ENCODE data around the gene ROR1.

ROR1 gene

DNA sequence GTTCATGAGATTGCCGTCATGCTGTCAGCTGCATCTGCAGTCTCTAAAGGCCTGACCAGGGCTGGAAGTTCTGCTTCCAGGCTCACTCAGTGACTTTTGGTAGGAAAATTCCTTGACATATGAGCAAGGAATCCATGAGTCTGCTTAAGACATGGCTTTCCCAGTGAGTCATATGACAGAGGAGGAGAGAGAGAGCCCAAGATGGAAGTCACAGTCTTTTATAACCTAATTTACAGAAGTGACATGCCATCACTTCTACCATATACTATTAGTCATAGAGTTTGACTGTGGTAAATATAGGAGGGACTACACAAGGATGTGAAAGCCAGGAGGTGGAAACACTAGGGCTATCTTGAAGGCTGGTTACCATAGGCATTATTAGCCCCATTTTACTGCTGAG lies 115.2 kb downstream of the ROR1 start:
- H3K27me3 ChIP-seq (ENCODE audit: control insufficient read depth, insufficient read depth, low read length), result no peaks in the 10 kb centered on the region

GRCh38 chr1:63890468-63890867 lies 116.7 kb downstream of the ROR1 start:
- H3K4me1 ChIP-seq (ENCODE audit: control insufficient read depth, insufficient read depth, low read length), result no peaks in the 10 kb centered on the region
- no peak overlapping the region for H3K4me3 ChIP-seq (ENCODE audit: low read length)
- H3K27me3 ChIP-seq (ENCODE audit: control insufficient read depth, insufficient read depth, low read length), result no peaks in the 10 kb centered on the region
- H3K36me3 ChIP-seq (ENCODE audit: control insufficient read depth, insufficient read depth, low read length), result no peaks in the 10 kb centered on the region
- H3K27ac ChIP-seq (ENCODE audit: low read depth, low read length), result no peak overlapping the region
- no peak overlapping the region for H3K9ac ChIP-seq (ENCODE audit: low read length)

More for the DNA sequence above, 115.2 kb downstream of the ROR1 start:
- no peaks in the 10 kb centered on the region for H3K4me1 ChIP-seq (ENCODE audit: control insufficient read depth, insufficient read depth, low read length)
- H3K9ac ChIP-seq (ENCODE audit: low read length), result no peak overlapping the region
- no peak overlapping the region for H3K27ac ChIP-seq (ENCODE audit: low read depth, low read length)
- H3K36me3 ChIP-seq (ENCODE audit: control insufficient read depth, insufficient read depth, low read length), result no peaks in the 10 kb centered on the region
- no peak overlapping the region for H3K4me3 ChIP-seq (ENCODE audit: low read length)

GRCh38 chr1:63891060-63891690 lies 117.4 kb downstream of the ROR1 start:
- Histone ChIP-seq H3K4me1 (ENCODE audit: control insufficient read depth, insufficient read depth, low read length) (no peaks in the 10 kb centered on the region), H3K27me3 (ENCODE audit: control insufficient read depth, insufficient read depth, low read length) (no peaks in the 10 kb centered on the region), H3K36me3 (ENCODE audit: control insufficient read depth, insufficient read depth, low read length) (no peaks in the 10 kb centered on the region)

DNA sequence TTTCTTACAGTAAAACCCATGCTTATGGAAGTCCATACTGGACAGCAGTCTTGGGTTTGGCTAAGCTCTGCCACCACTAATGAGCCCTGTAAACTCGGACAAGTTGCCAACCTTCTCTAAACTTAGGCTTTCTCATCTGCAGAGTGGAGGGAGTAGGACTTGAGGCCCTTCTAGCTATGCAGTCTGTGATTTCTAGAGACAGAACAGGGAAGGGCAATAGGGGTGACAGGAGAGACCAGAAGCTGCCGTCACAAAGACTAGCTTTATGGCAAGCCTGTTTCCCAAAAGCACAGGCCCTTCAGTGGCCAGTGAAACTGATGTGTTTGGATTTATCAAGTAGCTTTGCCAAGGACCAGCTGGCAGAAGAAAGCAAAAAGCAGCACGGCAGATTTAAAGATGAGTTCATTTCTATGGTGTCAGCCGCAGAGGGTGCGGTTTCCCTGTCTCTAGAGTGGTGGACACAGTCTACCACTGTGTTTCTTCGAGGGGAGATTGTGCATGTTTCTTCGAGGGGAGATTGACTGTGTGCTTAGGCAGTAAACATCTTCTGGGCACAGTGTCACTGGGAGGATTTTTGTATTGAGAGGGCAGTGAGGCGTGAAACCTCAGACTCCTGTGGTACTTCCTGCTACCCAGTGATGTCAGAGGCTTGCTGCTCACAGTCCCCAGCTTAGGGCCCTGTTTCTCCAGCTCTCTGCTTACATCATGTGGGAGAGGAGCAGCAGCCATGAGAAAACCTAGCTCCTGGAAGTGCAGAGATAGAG lies 119.0 kb downstream of the ROR1 start:
- Histone ChIP-seq H3K27me3 (ENCODE audit: control insufficient read depth, insufficient read depth, low read length) (no peaks in the 10 kb centered on the region), H3K4me1 (ENCODE audit: control insufficient read depth, insufficient read depth, low read length) (no peaks in the 10 kb centered on the region), H3K27ac (ENCODE audit: low read depth, low read length) (peak overlapping the region; percentile 80), H3K4me3 (ENCODE audit: low read length) (peak overlapping the region; percentile 5), H3K36me3 (ENCODE audit: control insufficient read depth, insufficient read depth, low read length) (no peaks in the 10 kb centered on the region), H3K9ac (ENCODE audit: low read length) (no peak overlapping the region)

More at GRCh38 chr1:63891060-63891690, 117.4 kb downstream of the ROR1 start:
- no peak overlapping the region for H3K27ac ChIP-seq (ENCODE audit: low read depth, low read length)
- H3K9ac ChIP-seq (ENCODE audit: low read length), result no peak overlapping the region
- H3K4me3 ChIP-seq (ENCODE audit: low read length), result no peak overlapping the region

GRCh38 chr1:63893976-63894375 lies 120.2 kb downstream of the ROR1 start:
- no peaks in the 10 kb centered on the region for H3K36me3 ChIP-seq (ENCODE audit: control insufficient read depth, insufficient read depth, low read length)
- peaks cover 2% of the 10 kb centered on the region for H3K4me1 ChIP-seq (ENCODE audit: control insufficient read depth, insufficient read depth, low read length)
- H3K27ac ChIP-seq (ENCODE audit: low read depth, low read length), result no peak overlapping the region
- no peaks in the 10 kb centered on the region for H3K27me3 ChIP-seq (ENCODE audit: control insufficient read depth, insufficient read depth, low read length)
- no peak overlapping the region for H3K4me3 ChIP-seq (ENCODE audit: low read length)
- no peak overlapping the region for H3K9ac ChIP-seq (ENCODE audit: low read length)

DNA sequence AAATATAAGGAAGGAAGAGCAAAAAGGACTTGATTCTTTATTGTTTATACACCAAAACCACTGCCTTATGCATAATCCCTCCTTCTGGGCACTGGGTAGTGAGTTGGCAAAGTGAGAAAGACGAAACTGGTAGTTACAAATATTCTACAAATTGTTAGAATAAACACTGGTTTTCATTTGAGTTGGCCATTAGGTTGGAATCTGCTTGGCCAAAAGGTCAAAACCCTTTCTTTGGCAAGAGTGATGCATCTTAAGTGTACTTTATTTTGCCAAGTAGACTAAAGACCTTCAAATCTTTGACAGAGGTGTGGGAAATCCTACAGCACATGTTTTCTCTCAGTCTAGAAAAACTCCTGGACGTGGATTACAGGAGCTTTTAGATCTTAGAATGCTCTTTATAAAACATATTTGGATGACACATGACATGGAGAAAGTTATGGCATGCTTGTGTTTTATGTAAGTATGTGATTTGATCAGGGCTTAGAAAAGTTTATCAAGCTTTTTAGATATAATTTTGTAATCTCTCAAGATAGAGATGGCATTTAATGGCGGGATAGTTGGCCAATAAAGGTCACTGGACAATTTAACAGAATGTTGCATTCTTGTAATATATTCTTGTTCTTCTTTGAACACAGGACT lies 120.9 kb downstream of the ROR1 start:
- no peaks in the 10 kb centered on the region for H3K27me3 ChIP-seq (ENCODE audit: control insufficient read depth, insufficient read depth, low read length)
- H3K27ac ChIP-seq (ENCODE audit: low read depth, low read length), result no peak overlapping the region
- H3K4me3 ChIP-seq (ENCODE audit: low read length), result no peak overlapping the region
- peaks cover 4% of the 10 kb centered on the region for H3K4me1 ChIP-seq (ENCODE audit: control insufficient read depth, insufficient read depth, low read length)
- no peaks in the 10 kb centered on the region for H3K36me3 ChIP-seq (ENCODE audit: control insufficient read depth, insufficient read depth, low read length)
- no peak overlapping the region for H3K9ac ChIP-seq (ENCODE audit: low read length)

GRCh38 chr1:63896755-63897154 lies 122.9 kb downstream of the ROR1 start:
- Histone ChIP-seq H3K27ac (ENCODE audit: low read depth, low read length) (no peak overlapping the region), H3K27me3 (ENCODE audit: control insufficient read depth, insufficient read depth, low read length) (no peaks in the 10 kb centered on the region), H3K9ac (ENCODE audit: low read length) (no peak overlapping the region), H3K36me3 (ENCODE audit: control insufficient read depth, insufficient read depth, low read length) (no peaks in the 10 kb centered on the region), H3K4me1 (ENCODE audit: control insufficient read depth, insufficient read depth, low read length) (peaks cover 4% of the 10 kb centered on the region), H3K4me3 (ENCODE audit: low read length) (no peak overlapping the region)

DNA sequence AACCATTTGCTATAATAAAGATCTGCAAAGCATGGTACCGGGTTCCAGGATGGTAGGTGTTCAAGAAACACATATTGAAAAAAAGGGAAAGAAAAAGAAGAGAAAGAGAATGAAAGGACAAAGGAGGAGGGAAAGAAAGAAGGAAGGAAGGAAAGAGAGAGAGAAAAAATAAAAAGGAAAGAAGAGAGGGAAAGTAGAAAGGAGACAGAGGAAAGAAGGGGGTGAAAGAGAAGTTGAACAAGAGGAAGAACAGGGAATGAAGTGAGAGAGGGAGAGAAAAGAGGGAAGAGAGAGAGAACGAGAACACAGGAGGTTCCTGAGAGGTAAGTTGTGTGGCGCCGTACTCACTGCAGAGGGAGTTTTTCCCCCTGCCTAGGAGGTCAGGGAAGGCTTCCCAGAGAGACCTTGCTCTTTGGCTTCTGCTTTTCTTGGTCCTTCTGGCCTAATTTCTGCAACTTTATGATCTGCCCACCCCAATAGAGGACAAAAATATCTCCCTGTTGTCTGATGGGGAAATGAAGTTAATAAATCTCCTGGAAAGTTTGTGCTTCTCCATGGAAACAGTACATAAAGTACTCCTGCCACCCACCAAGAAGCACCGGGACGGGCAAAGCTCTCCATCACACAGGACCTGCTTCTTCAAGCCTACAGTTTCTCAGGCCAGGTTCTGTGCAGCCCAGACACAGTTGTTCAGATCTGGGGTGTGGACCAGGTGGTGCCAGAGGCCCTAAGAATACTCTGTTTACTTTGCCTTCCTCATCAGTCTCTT lies 124.8 kb downstream of the ROR1 start:
- Histone ChIP-seq H3K9ac (ENCODE audit: low read length) (no peak overlapping the region), H3K27ac (ENCODE audit: low read depth, low read length) (no peak overlapping the region), H3K36me3 (ENCODE audit: control insufficient read depth, insufficient read depth, low read length) (no peaks in the 10 kb centered on the region), H3K4me1 (ENCODE audit: control insufficient read depth, insufficient read depth, low read length) (peaks cover 4% of the 10 kb centered on the region), H3K4me3 (ENCODE audit: low read length) (no peak overlapping the region), H3K27me3 (ENCODE audit: control insufficient read depth, insufficient read depth, low read length) (no peaks in the 10 kb centered on the region)

DNA sequence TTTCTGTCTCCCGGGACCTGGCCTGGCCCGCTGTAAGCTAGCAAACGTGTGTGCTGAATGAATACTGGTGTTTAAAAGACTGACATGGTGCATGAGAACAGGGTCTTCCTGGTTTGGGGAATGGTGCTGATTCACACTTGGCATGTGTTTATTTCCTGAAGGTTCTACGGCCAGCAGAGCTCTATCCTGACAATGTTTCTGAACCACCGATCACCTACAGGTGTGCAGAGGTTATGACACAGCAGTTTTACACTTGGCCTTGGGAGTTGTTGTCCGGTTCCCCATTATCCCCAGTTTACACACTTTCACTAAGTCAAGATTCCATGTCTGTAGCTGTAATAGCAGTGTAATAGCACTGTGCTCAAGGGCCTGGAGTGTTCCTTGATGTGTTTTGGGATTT lies 127.3 kb downstream of the ROR1 start:
- Histone ChIP-seq H3K4me3 (ENCODE audit: low read length) (no peak overlapping the region), H3K4me1 (ENCODE audit: control insufficient read depth, insufficient read depth, low read length) (peaks cover 4% of the 10 kb centered on the region), H3K27me3 (ENCODE audit: control insufficient read depth, insufficient read depth, low read length) (no peaks in the 10 kb centered on the region), H3K36me3 (ENCODE audit: control insufficient read depth, insufficient read depth, low read length) (no peaks in the 10 kb centered on the region), H3K27ac (ENCODE audit: low read depth, low read length) (no peak overlapping the region), H3K9ac (ENCODE audit: low read length) (no peak overlapping the region)

GRCh38 chr1:63902844-63903589 lies 129.2 kb downstream of the ROR1 start:
- H3K4me1 ChIP-seq (ENCODE audit: control insufficient read depth, insufficient read depth, low read length), result peaks cover 8% of the 10 kb centered on the region
- H3K36me3 ChIP-seq (ENCODE audit: control insufficient read depth, insufficient read depth, low read length), result no peaks in the 10 kb centered on the region
- H3K27me3 ChIP-seq (ENCODE audit: control insufficient read depth, insufficient read depth, low read length), result no peaks in the 10 kb centered on the region
- no peak overlapping the region for H3K4me3 ChIP-seq (ENCODE audit: low read length)
- H3K9ac ChIP-seq (ENCODE audit: low read length), result no peak overlapping the region
- no peak overlapping the region for H3K27ac ChIP-seq (ENCODE audit: low read depth, low read length)

DNA sequence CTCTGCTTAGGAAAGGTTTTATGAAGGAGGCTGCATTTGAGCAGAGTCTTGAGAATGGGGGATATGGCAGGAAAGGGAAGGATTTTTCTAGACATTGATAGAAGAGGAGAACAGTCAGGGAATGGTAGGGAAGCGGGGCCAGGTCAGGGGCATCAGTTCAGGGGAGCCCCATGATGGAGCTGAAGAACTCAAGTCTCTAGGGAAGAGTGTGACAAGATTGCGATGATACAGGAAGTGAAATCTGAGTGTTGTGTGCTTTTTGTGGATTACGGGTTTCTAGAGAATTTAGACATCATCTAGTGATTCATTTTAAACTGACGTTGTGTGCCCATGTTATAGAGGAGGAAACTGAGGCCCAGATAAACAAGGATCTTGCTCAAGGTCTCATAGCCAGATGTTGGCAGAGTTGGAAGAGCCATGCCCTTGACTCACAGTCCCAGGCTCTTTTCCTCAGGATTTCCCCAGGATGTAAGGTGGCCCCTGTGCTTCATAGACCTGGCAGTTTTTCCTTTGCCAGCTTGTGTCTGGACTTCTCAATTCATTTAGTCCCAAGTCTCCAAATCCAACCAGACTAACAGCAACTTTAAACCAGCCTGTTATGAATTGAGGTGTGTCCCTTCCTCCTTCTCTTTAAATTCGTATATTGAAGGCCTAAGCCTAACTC lies 130.3 kb downstream of the ROR1 start:
- Histone ChIP-seq H3K4me1 (ENCODE audit: control insufficient read depth, insufficient read depth, low read length) (peaks cover 4% of the 10 kb centered on the region), H3K27me3 (ENCODE audit: control insufficient read depth, insufficient read depth, low read length) (no peaks in the 10 kb centered on the region), H3K9ac (ENCODE audit: low read length) (no peak overlapping the region), H3K36me3 (ENCODE audit: control insufficient read depth, insufficient read depth, low read length) (no peaks in the 10 kb centered on the region), H3K27ac (ENCODE audit: low read depth, low read length) (no peak overlapping the region), H3K4me3 (ENCODE audit: low read length) (no peak overlapping the region)
